ENCODE results near the gene JPH2. TPM values are rescaled to one million over a fixed set of nuclear protein-coding genes. Genes with fewer than 3 reads are reported as not detected.

The JPH2 gene
- total RNA-seq, 1 donor from 2014 or later = 0.12 TPM

DNA sequence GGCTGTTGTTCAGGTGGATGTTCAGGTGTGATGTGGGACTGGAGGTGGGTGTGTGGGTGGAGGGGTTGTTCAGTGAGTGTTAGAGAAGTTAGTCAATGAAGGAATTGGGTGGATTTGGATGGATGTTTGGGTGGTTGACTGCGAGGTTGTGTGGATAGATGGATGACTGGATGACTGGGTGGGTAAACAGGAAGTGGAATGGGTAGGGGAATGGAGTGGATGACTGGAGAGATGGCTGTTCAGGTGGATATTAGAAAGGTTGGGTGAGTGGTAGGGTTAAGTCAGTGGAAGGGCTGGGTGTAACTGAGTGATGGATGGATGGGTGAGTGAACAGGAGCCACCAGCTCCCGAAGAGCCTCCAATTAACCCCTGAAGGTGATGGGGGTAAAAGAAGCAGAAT lies 27.9 kb downstream of the JPH2 start:
- no peaks in the 10 kb centered on the region for H3K4me1 Mint-ChIP-seq (ENCODE audit: low read depth)
- DNase-seq (ENCODE audit: low spot score, unreplicated experiment) = no peak
- TF ChIP-seq, protein P1, sequence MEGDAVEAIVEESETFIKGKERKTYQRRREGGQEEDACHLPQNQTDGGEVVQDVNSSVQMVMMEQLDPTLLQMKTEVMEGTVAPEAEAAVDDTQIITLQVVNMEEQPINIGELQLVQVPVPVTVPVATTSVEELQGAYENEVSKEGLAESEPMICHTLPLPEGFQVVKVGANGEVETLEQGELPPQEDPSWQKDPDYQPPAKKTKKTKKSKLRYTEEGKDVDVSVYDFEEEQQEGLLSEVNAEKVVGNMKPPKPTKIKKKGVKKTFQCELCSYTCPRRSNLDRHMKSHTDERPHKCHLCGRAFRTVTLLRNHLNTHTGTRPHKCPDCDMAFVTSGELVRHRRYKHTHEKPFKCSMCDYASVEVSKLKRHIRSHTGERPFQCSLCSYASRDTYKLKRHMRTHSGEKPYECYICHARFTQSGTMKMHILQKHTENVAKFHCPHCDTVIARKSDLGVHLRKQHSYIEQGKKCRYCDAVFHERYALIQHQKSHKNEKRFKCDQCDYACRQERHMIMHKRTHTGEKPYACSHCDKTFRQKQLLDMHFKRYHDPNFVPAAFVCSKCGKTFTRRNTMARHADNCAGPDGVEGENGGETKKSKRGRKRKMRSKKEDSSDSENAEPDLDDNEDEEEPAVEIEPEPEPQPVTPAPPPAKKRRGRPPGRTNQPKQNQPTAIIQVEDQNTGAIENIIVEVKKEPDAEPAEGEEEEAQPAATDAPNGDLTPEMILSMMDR (IDR thresholded peaks at IDR 0.05; ENCODE audit: unreplicated experiment) = no peak
- no peaks in the 10 kb centered on the region for H3K9me3 Mint-ChIP-seq (ENCODE audit: low read depth)
- H3K27me3 Mint-ChIP-seq = peaks cover 17% of the 10 kb centered on the region
- H3K36me3 Mint-ChIP-seq (ENCODE audit: insufficient read depth) = no peaks in the 10 kb centered on the region
- H3K4me3 Mint-ChIP-seq (ENCODE audit: low read depth) = no peak overlapping the region
- H3K27ac Mint-ChIP-seq = no peak overlapping the region

DNA sequence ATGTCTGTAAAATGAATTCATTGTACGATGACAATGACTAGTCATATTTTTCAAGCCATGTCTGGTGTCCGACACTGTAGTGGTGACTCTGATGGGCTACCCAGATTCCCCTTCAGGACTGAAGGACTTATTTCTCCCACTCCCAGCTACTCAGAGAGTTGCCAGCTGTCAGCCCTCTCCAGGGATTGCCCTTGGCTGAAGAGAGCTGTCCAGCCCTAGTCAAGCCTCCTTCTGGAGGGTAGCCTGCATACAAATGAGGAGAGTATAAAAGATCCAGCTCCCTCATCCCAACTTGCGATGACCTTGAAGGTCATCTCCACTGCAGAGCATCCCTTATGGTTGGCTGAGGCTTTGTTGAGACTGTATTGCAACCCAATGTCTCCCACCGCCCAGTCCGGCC lies 29.9 kb downstream of the JPH2 start:
- TF ChIP-seq, protein P1 (IDR thresholded peaks at IDR 0.05; ENCODE audit: unreplicated experiment) = no peak
- H3K27me3 Mint-ChIP-seq = peaks cover 10% of the 10 kb centered on the region
- DNase-seq (ENCODE audit: low spot score, unreplicated experiment) = no peak
- H3K4me3 Mint-ChIP-seq (ENCODE audit: low read depth) = no peak overlapping the region
- no peak overlapping the region for H3K27ac Mint-ChIP-seq
- H3K36me3 Mint-ChIP-seq (ENCODE audit: insufficient read depth) = no peaks in the 10 kb centered on the region
- H3K4me1 Mint-ChIP-seq (ENCODE audit: low read depth) = no peaks in the 10 kb centered on the region
- H3K9me3 Mint-ChIP-seq (ENCODE audit: low read depth) = no peaks in the 10 kb centered on the region

DNA sequence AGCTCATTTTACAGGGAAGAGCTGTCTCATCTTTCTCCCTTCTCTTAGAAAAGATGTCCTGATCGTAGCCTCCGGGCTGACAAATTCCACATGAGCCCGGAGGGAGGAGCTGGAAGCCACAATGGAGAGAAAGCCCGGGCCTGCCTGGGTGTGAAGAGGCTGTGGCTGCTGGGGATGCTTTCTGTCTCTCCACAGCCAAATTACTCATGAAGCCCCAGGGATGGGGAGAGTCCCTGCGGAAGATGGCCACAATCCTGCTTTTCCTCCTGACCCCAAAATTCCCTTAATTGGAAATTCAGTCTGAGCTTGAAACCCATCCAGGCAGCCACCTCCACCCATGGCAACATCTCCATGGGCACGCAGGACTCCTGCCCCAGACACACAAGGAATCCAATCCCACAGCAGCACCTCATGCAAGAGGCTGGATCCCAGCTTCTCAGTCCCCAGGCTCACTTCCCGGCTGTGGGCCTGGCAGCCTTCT lies 32.4 kb downstream of the JPH2 start:
- Mint-ChIP-seq H3K4me3 (ENCODE audit: low read depth) (no peak overlapping the region), H3K9me3 (ENCODE audit: low read depth) (no peaks in the 10 kb centered on the region), H3K27me3 (peaks cover 6% of the 10 kb centered on the region), H3K4me1 (ENCODE audit: low read depth) (no peaks in the 10 kb centered on the region), H3K27ac (no peak overlapping the region), H3K36me3 (ENCODE audit: insufficient read depth) (peaks cover 1% of the 10 kb centered on the region)
- DNase-seq (ENCODE audit: low spot score, unreplicated experiment) = no peak
- TF ChIP-seq, protein P1 (IDR thresholded peaks at IDR 0.05; ENCODE audit: unreplicated experiment) = no peak

DNA sequence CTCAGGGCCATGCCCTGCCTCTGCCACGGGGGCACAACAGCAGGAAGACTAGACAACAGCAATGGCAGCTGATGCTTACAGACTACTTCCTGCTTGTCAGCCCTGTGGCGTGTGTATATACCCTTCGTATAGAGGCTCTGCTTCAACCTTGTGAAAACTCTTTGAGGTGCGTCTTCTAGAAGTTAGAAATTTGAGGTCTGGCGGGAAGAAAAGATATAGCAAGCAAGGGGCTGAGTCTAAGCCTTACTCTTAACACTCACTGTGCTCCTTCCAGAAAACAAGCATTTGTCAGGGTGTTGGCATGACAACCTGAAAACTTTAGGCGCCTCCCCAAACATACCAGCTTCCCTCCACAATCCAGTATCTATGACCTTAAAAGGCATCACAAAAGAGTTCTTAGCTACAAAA lies 33.3 kb downstream of the JPH2 start:
- H3K36me3 Mint-ChIP-seq (ENCODE audit: insufficient read depth) = peaks cover 1% of the 10 kb centered on the region
- no peak for DNase-seq (ENCODE audit: low spot score, unreplicated experiment)
- peaks cover 4% of the 10 kb centered on the region for H3K9me3 Mint-ChIP-seq (ENCODE audit: low read depth)
- H3K27me3 Mint-ChIP-seq = peaks cover 6% of the 10 kb centered on the region
- H3K27ac Mint-ChIP-seq = no peak overlapping the region
- H3K4me3 Mint-ChIP-seq (ENCODE audit: low read depth) = no peak overlapping the region
- H3K4me1 Mint-ChIP-seq (ENCODE audit: low read depth) = no peaks in the 10 kb centered on the region
- TF ChIP-seq, protein P1 (IDR thresholded peaks at IDR 0.05; ENCODE audit: unreplicated experiment) = no peak

DNA sequence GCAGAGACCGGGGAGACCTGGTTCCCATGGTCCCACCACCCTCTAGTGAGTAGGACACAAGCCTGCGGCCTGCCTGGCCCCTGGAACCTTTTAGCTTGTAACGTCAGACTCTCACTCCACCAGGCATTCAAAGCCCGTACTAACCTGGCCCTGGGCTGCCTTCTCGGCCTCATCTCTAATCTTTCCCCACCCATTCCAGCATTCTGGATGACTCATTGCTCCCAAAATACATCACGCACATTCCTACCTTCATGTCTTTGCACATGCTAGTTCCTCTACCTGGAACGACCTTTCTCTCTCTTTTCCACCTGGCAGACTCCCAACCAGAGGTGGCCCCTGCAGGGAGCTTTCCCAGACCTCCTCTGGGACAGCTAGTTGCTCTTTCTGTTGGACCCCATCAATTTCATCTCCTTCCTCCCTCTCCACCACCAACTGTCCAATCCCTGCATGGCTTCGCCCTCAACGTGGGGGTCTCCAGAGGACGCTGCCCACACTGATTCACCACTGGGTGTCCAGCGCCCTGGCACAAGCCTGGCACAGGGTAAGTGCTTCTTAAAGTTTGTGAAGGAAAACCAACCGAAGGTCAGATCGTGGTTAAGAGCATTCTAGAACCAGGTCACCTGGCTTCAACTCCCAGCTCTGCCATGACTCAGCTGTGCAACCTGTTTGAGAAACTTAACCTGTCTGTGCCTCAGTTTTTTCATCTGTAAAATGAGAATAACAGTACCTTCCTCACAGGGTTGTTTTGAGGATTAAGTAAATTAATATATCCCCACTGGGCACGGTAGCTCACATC lies 35.2 kb downstream of the JPH2 start:
- H3K4me1 Mint-ChIP-seq (ENCODE audit: low read depth) = no peaks in the 10 kb centered on the region
- no peak overlapping the region for H3K4me3 Mint-ChIP-seq (ENCODE audit: low read depth)
- H3K9me3 Mint-ChIP-seq (ENCODE audit: low read depth) = peaks cover 4% of the 10 kb centered on the region
- no peak overlapping the region for H3K27ac Mint-ChIP-seq
- H3K27me3 Mint-ChIP-seq = peaks cover 3% of the 10 kb centered on the region
- TF ChIP-seq, protein P1 (IDR thresholded peaks at IDR 0.05; ENCODE audit: unreplicated experiment) = no peak
- no peak for DNase-seq (ENCODE audit: low spot score, unreplicated experiment)
- peaks cover 1% of the 10 kb centered on the region for H3K36me3 Mint-ChIP-seq (ENCODE audit: insufficient read depth)

All from progenitor cell of endocrine pancreas (in vitro differentiated cells).